Fibroblast of mammary gland (primary cell): ENCODE measurements around the gene DDX46.

ENCODE experiments used
- DNase-seq: peaks from one replicate; pipeline ENCODE4 v3.0.0-alpha.2; 2010; ENCODE audit warnings: low read depth
- H3K4me3 ChIP-seq: 2 replicates; pipeline ENCODE4 v1.5.1; 2011; ENCODE audit warnings: low read depth, mild to moderate bottlenecking, low read length, moderate library complexity; ENCODE audit not compliant: control insufficient read depth
- CTCF ChIP-seq: conservative IDR thresholded peaks from 2 replicates; pipeline ENCODE4 v1.5.1; 2011; ENCODE audit warnings: low read depth, low read length, inconsistent platforms; ENCODE audit not compliant: control insufficient read depth, insufficient read depth

Gene DDX46

GRCh38 chr5:134819407-134819963 lies 60.9 kb downstream of the DDX46 start:
- no peak for TF ChIP-seq CTCF
- H3K4me3 ChIP-seq: no peak overlapping the region
- DNase-seq: no peak

GRCh38 chr5:134821841-134822240 lies 63.3 kb downstream of the DDX46 start:
- no peak for TF ChIP-seq CTCF
- DNase-seq: no peak
- H3K4me3 ChIP-seq: no peak overlapping the region

GRCh38 chr5:134824681-134825080 lies 66.1 kb downstream of the DDX46 start:
- TF ChIP-seq CTCF: no peak
- DNase-seq: no peak
- H3K4me3 ChIP-seq: no peak overlapping the region

GRCh38 chr5:134825212-134825611 lies 66.6 kb downstream of the DDX46 start:
- DNase-seq: peak; percentile 19
- no peak for TF ChIP-seq CTCF
- H3K4me3 ChIP-seq: no peak overlapping the region

- H3K4me3 ChIP-seq: no peak overlapping the region
- TF ChIP-seq CTCF: no peak
- DNase-seq: no peak
Observed at GRCh38 chr5:134833340-134834032, 74.9 kb downstream of the DDX46 start.

GRCh38 chr5:134835623-134836022 lies 77.0 kb downstream of the DDX46 start:
- no peak for DNase-seq
- H3K4me3 ChIP-seq: no peak overlapping the region
- no peak for TF ChIP-seq CTCF
